H9 (cell line): Measurements from ENCODE around the gene ANHX. TPM values are rescaled to one million over a fixed set of nuclear protein-coding genes. Genes with fewer than 3 reads are reported as not detected.

Experiments used
- DNase-seq: peaks from one replicate; pipeline ENCODE4 v3.0.0-alpha.2; 2017
- H2AFZ ChIP-seq: one replicate; pipeline ENCODE4 v1.6.1; 2013; ENCODE audit warnings: mild to moderate bottlenecking, low read length, control low read depth, moderate library complexity
- H2AK5ac ChIP-seq: 2 replicates; pipeline ENCODE4 v1.6.1; 2013; ENCODE audit warnings: low read length, control low read depth, mixed read lengths; ENCODE audit not compliant: insufficient read length
- H2BK120ac ChIP-seq: one replicate; pipeline ENCODE4 v1.6.1; 2013; ENCODE audit warnings: low read depth, mild to moderate bottlenecking, low read length, control low read depth, inconsistent platforms; ENCODE audit not compliant: poor library complexity, severe bottlenecking
- H2BK12ac ChIP-seq: 2 replicates; pipeline ENCODE4 v1.6.1; 2013; ENCODE audit warnings: low read length, control low read depth, mixed read lengths, low read depth; ENCODE audit not compliant: insufficient read length
- H2BK15ac ChIP-seq: 2 replicates; pipeline ENCODE4 v1.6.1; 2013; ENCODE audit warnings: low read depth, low read length, control low read depth
- H2BK20ac ChIP-seq: one replicate; pipeline ENCODE4 v1.6.1; 2013; ENCODE audit warnings: low read depth, mild to moderate bottlenecking, low read length, control low read depth, inconsistent platforms; ENCODE audit not compliant: poor library complexity, severe bottlenecking
- H2BK5ac ChIP-seq: 2 replicates; pipeline ENCODE4 v1.6.1; 2013; ENCODE audit warnings: low read length, control low read depth, mixed read lengths; ENCODE audit not compliant: insufficient read length
- H3K14ac ChIP-seq: 2 replicates; pipeline ENCODE4 v1.6.1; 2013; ENCODE audit warnings: low read length, control low read depth; ENCODE audit not compliant: insufficient read depth
- H3K18ac ChIP-seq: 2 replicates; pipeline ENCODE4 v1.6.1; 2013; ENCODE audit warnings: low read depth, mild to moderate bottlenecking, mixed read lengths, low read length, control low read depth; ENCODE audit not compliant: insufficient read length
- H3K23ac ChIP-seq: 2 replicates; pipeline ENCODE4 v1.6.1; 2013; ENCODE audit warnings: low read length, control low read depth, mixed read lengths, low read depth; ENCODE audit not compliant: insufficient read length
- H3K23me2 ChIP-seq: 2 replicates; pipeline ENCODE4 v1.6.1; 2013; ENCODE audit warnings: low read depth, mild to moderate bottlenecking, mixed read lengths, low read length, control low read depth; ENCODE audit not compliant: insufficient read length, poor library complexity, severe bottlenecking
- H3K27ac ChIP-seq: 2 replicates; pipeline ENCODE4 v1.5.1; 2013; ENCODE audit warnings: low read length, control low read depth, mixed read lengths, low read depth; ENCODE audit not compliant: insufficient read length
- H3K27me3 ChIP-seq: 2 replicates; pipeline ENCODE4 v1.6.1; 2013; ENCODE audit warnings: low read length, control low read depth, inconsistent platforms; ENCODE audit not compliant: insufficient read depth
- H3K4ac ChIP-seq: 2 replicates; pipeline ENCODE4 v1.6.1; 2013; ENCODE audit warnings: low read depth, mild to moderate bottlenecking, control low read depth, inconsistent platforms, low read length, moderate library complexity
- H3K4me1 ChIP-seq: 2 replicates; pipeline ENCODE4 v1.6.1; 2013; ENCODE audit warnings: low read length, control low read depth, inconsistent platforms; ENCODE audit not compliant: insufficient read depth
- H3K4me2 ChIP-seq: 2 replicates; pipeline ENCODE4 v1.6.1; 2013; ENCODE audit warnings: low read length, control low read depth, mixed read lengths; ENCODE audit not compliant: insufficient read length, insufficient read depth
- H3K56ac ChIP-seq: 2 replicates; pipeline ENCODE4 v1.6.1; 2013; ENCODE audit warnings: low read depth, mild to moderate bottlenecking, mixed read lengths, low read length, control low read depth; ENCODE audit not compliant: insufficient read length
- H3K79me1 ChIP-seq: 2 replicates; pipeline ENCODE4 v1.6.1; 2013; ENCODE audit warnings: low read depth, mild to moderate bottlenecking, moderate library complexity, low read length, control low read depth, inconsistent platforms; ENCODE audit not compliant: insufficient read depth, poor library complexity, severe bottlenecking
- H3K79me2 ChIP-seq: 2 replicates; pipeline ENCODE4 v1.6.1; 2013; ENCODE audit warnings: low read length, control low read depth, inconsistent platforms; ENCODE audit not compliant: insufficient read depth
- H3K9ac ChIP-seq: 2 replicates; pipeline ENCODE4 v1.6.1; 2013; ENCODE audit warnings: low read length, control low read depth, mixed read lengths; ENCODE audit not compliant: insufficient read length; ENCODE audit errors: extremely low read depth
- H3K9me3 ChIP-seq: one replicate; pipeline ENCODE4 v1.6.1; 2013; ENCODE audit warnings: low read depth, low read length, inconsistent platforms; ENCODE audit not compliant: control insufficient read depth
- H3T11ph ChIP-seq: one replicate; pipeline ENCODE4 v1.6.1; 2013; ENCODE audit warnings: mild to moderate bottlenecking, low read length, control low read depth, inconsistent platforms
- H4K20me1 ChIP-seq: one replicate; pipeline ENCODE4 v1.6.1; 2013; ENCODE audit not compliant: control insufficient read depth, insufficient read length, insufficient read depth
- H4K5ac ChIP-seq: 2 replicates; pipeline ENCODE4 v1.6.1; 2013; ENCODE audit warnings: low read depth, mild to moderate bottlenecking, mixed read lengths, low read length, control low read depth; ENCODE audit not compliant: insufficient read length
- H4K8ac ChIP-seq: replicated peaks from 2 replicates; pipeline ENCODE4 v1.6.1; 2013; ENCODE audit warnings: low read length, control low read depth, mixed read lengths, low read depth; ENCODE audit not compliant: insufficient read length
- H4K91ac ChIP-seq: 2 replicates; pipeline ENCODE4 v1.6.1; 2013; ENCODE audit warnings: low read depth, mild to moderate bottlenecking, moderate library complexity, mixed read lengths, low read length, control low read depth; ENCODE audit not compliant: insufficient read length
- H3K27ac Mint-ChIP-seq, 3 experiments: 2 replicates in 2 of 3; 3 replicates in 1 of 3; pipeline ENCODE4 v1.8.0; 2020 to 2021; ENCODE audit warnings: mixed read lengths in 3 of 3, mild to moderate bottlenecking in 1 of 3, moderate library complexity in 1 of 3
- H3K27me3 Mint-ChIP-seq: 2 replicates; pipeline ENCODE4 v1.8.0; 2021; ENCODE audit warnings: low read depth, mild to moderate bottlenecking, moderate library complexity, mixed read lengths
- H3K36me3 Mint-ChIP-seq, 3 experiments: 2 replicates in 2 of 3; 3 replicates in 1 of 3; pipeline ENCODE4 v1.8.0; 2020 to 2021; ENCODE audit warnings: low read depth in 3 of 3, mixed read lengths in 3 of 3; ENCODE audit not compliant: insufficient read depth in 1 of 3
- H3K4me1 Mint-ChIP-seq, 2 experiments: 2 replicates each; pipeline ENCODE4 v1.8.0; 2020; ENCODE audit warnings: mixed read lengths in 2 of 2
- H3K4me3 Mint-ChIP-seq, 2 experiments: 2 replicates in 1 of 2; 3 replicates in 1 of 2; pipeline ENCODE4 v1.8.0; 2020 to 2021; ENCODE audit warnings: mild to moderate bottlenecking in 2 of 2, mixed read lengths in 2 of 2, moderate library complexity in 1 of 2
- H3K9me3 Mint-ChIP-seq, 2 experiments: 2 replicates in 1 of 2; 3 replicates in 1 of 2; pipeline ENCODE4 v1.8.0; 2020; ENCODE audit warnings: mild to moderate bottlenecking in 2 of 2, mixed read lengths in 2 of 2, moderate library complexity in 1 of 2
- CTCF ChIP-seq: fragments of 200-600 bp; sonication (generic); conservative IDR thresholded peaks from 3 replicates; pipeline ENCODE4 v1.8.0; 2021; ENCODE audit warnings: antibody characterized with exemption, mild to moderate bottlenecking
- WGBS: extraction: QIAGEN DNeasy Blood & Tissue Kit; methylation state at CpG from one replicate; pipeline ENCODE4 v1.1.7; 2013; ENCODE audit warnings: missing lambda C conversion rate, low lambda C conversion rate, mixed read lengths; ENCODE audit not compliant: insufficient read length; ENCODE audit errors: extremely low coverage; 5-methylcytosine and 5-hydroxymethylcytosine counted together
- total RNA-seq: library from RNA; stranded (reverse); gene quantifications from 2 replicates; pipeline ENCODE4 v1.2.1, GENCODE V29; 2021

ANHX gene
- total RNA-seq, 1 experiment from 2014 or later: not detected

GRCh38 chr12:133192847-133193246 is 42.8 kb downstream of the ANHX start:
- peaks cover 84 to 90% (median 90%) of the 10 kb centered on the region in 3 experiments for H3K36me3 Mint-ChIP-seq
- Histone ChIP-seq H2AFZ (no peak overlapping the region), H3K4me2 (no peak overlapping the region), H3K9me3 (peaks cover 78% of the 10 kb centered on the region), H2BK15ac (no peak overlapping the region), H3K18ac (no peak overlapping the region), H4K8ac (no peak overlapping the region), H2BK5ac (no peak overlapping the region), H4K5ac (no peak overlapping the region), H3K79me1 (no peaks in the 10 kb centered on the region), H4K91ac (no peak overlapping the region), H3K27me3 (no peaks in the 10 kb centered on the region), H2BK120ac (no peak overlapping the region), H3K9ac (no peak overlapping the region), H3K56ac (no peak overlapping the region), H2BK20ac (no peak overlapping the region), H3T11ph (no peak overlapping the region), H4K20me1 (no peaks in the 10 kb centered on the region), H2AK5ac (no peak overlapping the region), H3K14ac (no peak overlapping the region), H3K27ac (no peak overlapping the region), H3K4me1 (no peaks in the 10 kb centered on the region), H2BK12ac (no peak overlapping the region), H3K23me2 (no peaks in the 10 kb centered on the region), H3K23ac (no peak overlapping the region), H3K4ac (no peak overlapping the region), H3K79me2 (no peaks in the 10 kb centered on the region)
- DNase-seq: no peak
- peaks cover 83 to 88% of the 10 kb centered on the region in 2 experiments for H3K9me3 Mint-ChIP-seq
- TF ChIP-seq CTCF: no peak
- H3K4me1 Mint-ChIP-seq: no peaks in the 10 kb centered on the region
- H3K4me3 Mint-ChIP-seq: no peak overlapping the region
- WGBS: no CpG with 5 or more reads among the region's 5 CpGs
- H3K27me3 Mint-ChIP-seq: no peaks in the 10 kb centered on the region
- no peak overlapping the region for H3K27ac Mint-ChIP-seq
